ENCODE measurements around the gene CCDC154.

GRCh38 chr16:1436731-1437355 lies 7.5 kb downstream of the CCDC154 start:
- TF ChIP-seq, protein P1, sequence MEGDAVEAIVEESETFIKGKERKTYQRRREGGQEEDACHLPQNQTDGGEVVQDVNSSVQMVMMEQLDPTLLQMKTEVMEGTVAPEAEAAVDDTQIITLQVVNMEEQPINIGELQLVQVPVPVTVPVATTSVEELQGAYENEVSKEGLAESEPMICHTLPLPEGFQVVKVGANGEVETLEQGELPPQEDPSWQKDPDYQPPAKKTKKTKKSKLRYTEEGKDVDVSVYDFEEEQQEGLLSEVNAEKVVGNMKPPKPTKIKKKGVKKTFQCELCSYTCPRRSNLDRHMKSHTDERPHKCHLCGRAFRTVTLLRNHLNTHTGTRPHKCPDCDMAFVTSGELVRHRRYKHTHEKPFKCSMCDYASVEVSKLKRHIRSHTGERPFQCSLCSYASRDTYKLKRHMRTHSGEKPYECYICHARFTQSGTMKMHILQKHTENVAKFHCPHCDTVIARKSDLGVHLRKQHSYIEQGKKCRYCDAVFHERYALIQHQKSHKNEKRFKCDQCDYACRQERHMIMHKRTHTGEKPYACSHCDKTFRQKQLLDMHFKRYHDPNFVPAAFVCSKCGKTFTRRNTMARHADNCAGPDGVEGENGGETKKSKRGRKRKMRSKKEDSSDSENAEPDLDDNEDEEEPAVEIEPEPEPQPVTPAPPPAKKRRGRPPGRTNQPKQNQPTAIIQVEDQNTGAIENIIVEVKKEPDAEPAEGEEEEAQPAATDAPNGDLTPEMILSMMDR (conservative IDR thresholded peaks at IDR 0.05) = no peak
- no peak for TF ChIP-seq ZFX (IDR thresholded peaks at IDR 0.05)

Measured in C4-2B (cell line).